ENCODE data around the gene CACNA2D3.

The CACNA2D3 gene

DNA sequence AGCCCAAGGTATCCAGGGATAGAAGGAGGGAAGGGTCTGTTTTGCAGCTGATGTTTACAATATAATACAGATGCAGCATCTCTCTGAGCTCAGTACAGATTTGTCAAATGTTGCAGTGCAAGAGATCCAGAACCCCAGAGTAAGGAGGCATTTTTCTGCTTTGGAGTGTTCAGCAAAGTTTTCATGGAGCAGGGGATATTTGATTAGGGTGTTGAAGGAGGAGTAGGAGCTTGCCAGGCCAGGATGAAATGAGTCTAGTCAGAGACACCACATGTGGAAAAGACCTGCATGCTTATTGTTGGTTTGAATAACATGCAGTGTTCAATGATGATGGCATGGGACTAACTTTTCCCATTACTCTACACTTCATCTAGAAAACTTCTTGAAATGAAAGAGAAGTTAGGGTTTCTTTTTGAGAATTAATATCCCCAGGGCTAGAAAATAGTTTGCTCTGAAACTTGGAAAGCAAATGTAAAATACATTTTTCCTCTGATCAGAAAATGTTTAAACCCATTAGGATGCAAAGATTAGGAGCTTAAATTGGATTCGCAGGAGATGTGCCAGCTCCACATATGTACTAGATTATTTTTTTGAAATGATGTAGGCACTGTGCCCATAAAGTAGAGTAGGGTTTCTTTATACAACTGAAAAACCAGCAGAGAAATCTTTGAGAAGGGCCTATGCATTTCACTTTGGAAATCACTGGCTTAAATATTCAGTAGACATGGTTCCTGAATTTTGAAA, 243.8 kb downstream of the CACNA2D3 start:
- H3K36me3 ChIP-seq (ENCODE audit: low read length) = no peaks in the 10 kb centered on the region
- no peaks in the 10 kb centered on the region for H3K79me2 ChIP-seq (ENCODE audit: insufficient read depth, low read length)
- H4K20me1 ChIP-seq (ENCODE audit: low read depth, low read length) = no peaks in the 10 kb centered on the region
- no peak overlapping the region for H2AFZ ChIP-seq (ENCODE audit: low read depth, low read length, severe bottlenecking)
- H3K4me3 ChIP-seq (ENCODE audit: insufficient read depth, low read length, poor library complexity, severe bottlenecking) = no peak overlapping the region
- H3K27ac ChIP-seq (ENCODE audit: low read depth, low read length) = no peak overlapping the region
- no peaks in the 10 kb centered on the region for H3K9me3 ChIP-seq (ENCODE audit: insufficient read depth, low read length)
- H3K9ac ChIP-seq (ENCODE audit: low read length) = no peak overlapping the region
- no peak overlapping the region for H3K4me2 ChIP-seq (ENCODE audit: low read depth, low read length, poor library complexity, severe bottlenecking)
- no peak for TF ChIP-seq EZH2phosphoT487 (conservative IDR thresholded peaks at IDR 0.05; ENCODE audit: low read length)
- TF ChIP-seq CTCF (IDR thresholded peaks at IDR 0.05; ENCODE audit: insufficient read depth, low read length, poor library complexity, severe bottlenecking) = no peak
- H3K27me3 ChIP-seq (ENCODE audit: low read length) = no peaks in the 10 kb centered on the region
- no peaks in the 10 kb centered on the region for H3K9me2 ChIP-seq (replicated peaks; ENCODE audit: insufficient read depth, low read length)
- H3F3A ChIP-seq (ENCODE audit: insufficient read depth) = no peaks in the 10 kb centered on the region

GRCh38 chr3:54366839-54367238, 244.5 kb downstream of the CACNA2D3 start:
- Histone ChIP-seq H3K4me2 (ENCODE audit: low read depth, low read length, poor library complexity, severe bottlenecking) (no peak overlapping the region), H2AFZ (ENCODE audit: low read depth, low read length, severe bottlenecking) (no peak overlapping the region), H3K9me3 (ENCODE audit: insufficient read depth, low read length) (no peaks in the 10 kb centered on the region), H3K79me2 (ENCODE audit: insufficient read depth, low read length) (no peaks in the 10 kb centered on the region), H3F3A (ENCODE audit: insufficient read depth) (no peaks in the 10 kb centered on the region), H3K36me3 (ENCODE audit: low read length) (no peaks in the 10 kb centered on the region), H4K20me1 (ENCODE audit: low read depth, low read length) (no peaks in the 10 kb centered on the region), H3K27me3 (ENCODE audit: low read length) (no peaks in the 10 kb centered on the region), H3K27ac (ENCODE audit: low read depth, low read length) (no peak overlapping the region), H3K9me2 (replicated peaks; ENCODE audit: insufficient read depth, low read length) (no peaks in the 10 kb centered on the region), H3K4me3 (ENCODE audit: insufficient read depth, low read length, poor library complexity, severe bottlenecking) (no peak overlapping the region), H3K9ac (ENCODE audit: low read length) (no peak overlapping the region)
- no peak for TF ChIP-seq CTCF (IDR thresholded peaks at IDR 0.05; ENCODE audit: insufficient read depth, low read length, poor library complexity, severe bottlenecking)
- TF ChIP-seq EZH2phosphoT487 (conservative IDR thresholded peaks at IDR 0.05; ENCODE audit: low read length) = no peak

GRCh38 chr3:54372232-54372631, 249.9 kb downstream of the CACNA2D3 start:
- Histone ChIP-seq H3K36me3 (ENCODE audit: low read length) (no peaks in the 10 kb centered on the region), H3K27ac (ENCODE audit: low read depth, low read length) (no peak overlapping the region), H4K20me1 (ENCODE audit: low read depth, low read length) (no peaks in the 10 kb centered on the region), H3K4me2 (ENCODE audit: low read depth, low read length, poor library complexity, severe bottlenecking) (no peak overlapping the region), H3F3A (ENCODE audit: insufficient read depth) (no peaks in the 10 kb centered on the region), H3K9me3 (ENCODE audit: insufficient read depth, low read length) (no peaks in the 10 kb centered on the region), H3K27me3 (ENCODE audit: low read length) (no peaks in the 10 kb centered on the region), H3K4me3 (ENCODE audit: insufficient read depth, low read length, poor library complexity, severe bottlenecking) (no peak overlapping the region), H2AFZ (ENCODE audit: low read depth, low read length, severe bottlenecking) (no peak overlapping the region), H3K79me2 (ENCODE audit: insufficient read depth, low read length) (no peaks in the 10 kb centered on the region), H3K9me2 (replicated peaks; ENCODE audit: insufficient read depth, low read length) (no peaks in the 10 kb centered on the region), H3K9ac (ENCODE audit: low read length) (no peak overlapping the region)
- TF ChIP-seq CTCF (IDR thresholded peaks at IDR 0.05; ENCODE audit: insufficient read depth, low read length, poor library complexity, severe bottlenecking) = no peak
- TF ChIP-seq EZH2phosphoT487 (conservative IDR thresholded peaks at IDR 0.05; ENCODE audit: low read length) = no peak

All from SU-DHL-6 (cell line).